DMS153 (cell line): ENCODE results near the gene FLNC.

Source experiments
- DNase-seq: peaks from one replicate; lab custom pipeline; 2025; lab: John Stamatoyannopoulos, UW

Gene FLNC

GRCh38 chr7:128893251-128894100, 63.3 kb downstream of the FLNC start:
- no peak for DNase-seq

GRCh38 chr7:128894101-128894440, 63.9 kb downstream of the FLNC start:
- DNase-seq = no peak

GRCh38 chr7:128895320-128895719, 65.1 kb downstream of the FLNC start:
- DNase-seq = no peak

- DNase-seq = no peak
Observed at GRCh38 chr7:128899392-128899791, 69.2 kb downstream of the FLNC start.

GRCh38 chr7:128900237-128900636, 70.0 kb downstream of the FLNC start:
- no peak for DNase-seq

- DNase-seq = no peak
Observed at GRCh38 chr7:128902761-128903585, 72.8 kb downstream of the FLNC start.

GRCh38 chr7:128903621-128904361, 73.6 kb downstream of the FLNC start:
- no peak for DNase-seq

- peak; percentile 11 for DNase-seq
Observed at GRCh38 chr7:128904381-128905197, 74.4 kb downstream of the FLNC start.

GRCh38 chr7:128906001-128906765, 76.0 kb downstream of the FLNC start:
- DNase-seq = no peak

- DNase-seq = no peak
Observed at GRCh38 chr7:128906766-128907559, 76.8 kb downstream of the FLNC start.
